Kidney capillary endothelial cell (primary cell): ENCODE measurements around the gene PTPRE.

Source experiments
- DNase-seq: peaks from one replicate; pipeline ENCODE4 v3.0.0-alpha.2; 2018; ENCODE audit warnings: low spot score

Gene PTPRE

GRCh38 chr10:128061306-128062300, 154.7 kb downstream of the PTPRE start:
- no peak for DNase-seq

- DNase-seq, result peak; percentile 55
These were observed 155.5 kb downstream of the PTPRE start for GRCh38 chr10:128062331-128062880.

- peak; percentile 60 for DNase-seq
These were observed 156.1 kb downstream of the PTPRE start for GRCh38 chr10:128062881-128063563.

GRCh38 chr10:128063736-128064107, 156.8 kb downstream of the PTPRE start:
- no peak for DNase-seq

GRCh38 chr10:128064108-128064969, 157.4 kb downstream of the PTPRE start:
- DNase-seq, result no peak

- DNase-seq, result no peak
These were observed 158.2 kb downstream of the PTPRE start for GRCh38 chr10:128064970-128065580.

GRCh38 chr10:128065881-128066534, 159.1 kb downstream of the PTPRE start:
- no peak for DNase-seq

GRCh38 chr10:128066870-128067382, 160.0 kb downstream of the PTPRE start:
- no peak for DNase-seq

- DNase-seq, result no peak
These were observed 160.9 kb downstream of the PTPRE start for GRCh38 chr10:128067691-128068397.

- DNase-seq, result no peak
These were observed 161.7 kb downstream of the PTPRE start for GRCh38 chr10:128068398-128069285.

- DNase-seq, result peak; percentile 67
These were observed 162.6 kb downstream of the PTPRE start for GRCh38 chr10:128069351-128070051.

GRCh38 chr10:128070161-128070560, 163.3 kb downstream of the PTPRE start:
- no peak for DNase-seq

- no peak for DNase-seq
These were observed 164.0 kb downstream of the PTPRE start for GRCh38 chr10:128070721-128071416.

- no peak for DNase-seq
These were observed 164.5 kb downstream of the PTPRE start for GRCh38 chr10:128071417-128071782.

- no peak for DNase-seq
These were observed 165.1 kb downstream of the PTPRE start for GRCh38 chr10:128072046-128072445.

- DNase-seq, result no peak
These were observed 166.2 kb downstream of the PTPRE start for GRCh38 chr10:128072941-128073645.

GRCh38 chr10:128073890-128074289, 167.0 kb downstream of the PTPRE start:
- DNase-seq, result no peak
